Stimulated activated naive CD8-positive, alpha-beta T cell treated with anti-CD3 and anti-CD28 coated beads, Interleukin-15, Interleukin-2, amounts not matched to agents 100 U/mL and 50 U/mL, for 24 hours (primary cell): ENCODE data around the gene VIPR2.
A peak's percentile ranks its signal among the peaks of the same experiment; 100 is the strongest.

Source experiments
- ATAC-seq: fragments of 150-1000 bp; cut with Tn5 transposase; one replicate; pipeline ENCODE4 v1.10.0; 2021
- DNase-seq: peaks from one replicate; pipeline ENCODE4 v3.0.0; 2021

VIPR2 gene

GRCh38 chr7:159023746-159024145, 120.9 kb downstream of the VIPR2 start:
- no peak for DNase-seq

GRCh38 chr7:159023206-159023605, 121.5 kb downstream of the VIPR2 start:
- DNase-seq = no peak
- ATAC-seq = no peak

More at GRCh38 chr7:159023746-159024145, 120.9 kb downstream of the VIPR2 start:
- no peak for ATAC-seq

GRCh38 chr7:159022238-159022993, 122.3 kb downstream of the VIPR2 start:
- DNase-seq = no peak
- no peak for ATAC-seq

GRCh38 chr7:159020987-159021386, 123.7 kb downstream of the VIPR2 start:
- no peak for DNase-seq
- no peak for ATAC-seq

- no peak for DNase-seq
- no peak for ATAC-seq
Observed at GRCh38 chr7:159019111-159019510, 125.6 kb downstream of the VIPR2 start.

- no peak for DNase-seq
- peak; percentile 92 for ATAC-seq
Observed at GRCh38 chr7:159017741-159018140, 126.9 kb downstream of the VIPR2 start.

- ATAC-seq = no peak
- DNase-seq = no peak
Observed at GRCh38 chr7:159017210-159017609, 127.5 kb downstream of the VIPR2 start.

GRCh38 chr7:159016591-159016990, 128.1 kb downstream of the VIPR2 start:
- no peak for ATAC-seq
- no peak for DNase-seq

- ATAC-seq = no peak
- DNase-seq = no peak
Observed at GRCh38 chr7:159015454-159016410, 128.9 kb downstream of the VIPR2 start.

GRCh38 chr7:159015081-159015453, 129.6 kb downstream of the VIPR2 start:
- DNase-seq (no peak), ATAC-seq (no peak)

GRCh38 chr7:159014297-159015062, 130.2 kb downstream of the VIPR2 start:
- no peak for DNase-seq
- no peak for ATAC-seq

- ATAC-seq = no peak
- DNase-seq = no peak
Observed at GRCh38 chr7:159013825-159014289, 130.8 kb downstream of the VIPR2 start.

GRCh38 chr7:159013181-159013690, 131.4 kb downstream of the VIPR2 start:
- no peak for ATAC-seq
- no peak for DNase-seq

GRCh38 chr7:159012353-159013069, 132.2 kb downstream of the VIPR2 start:
- ATAC-seq = no peak
- DNase-seq = no peak

- no peak for ATAC-seq
- DNase-seq = no peak
Observed at GRCh38 chr7:159011722-159012022, 133.0 kb downstream of the VIPR2 start.

GRCh38 chr7:159010937-159011721, 133.5 kb downstream of the VIPR2 start:
- DNase-seq (no peak), ATAC-seq (no peak)

GRCh38 chr7:159010411-159010810, 134.3 kb downstream of the VIPR2 start:
- ATAC-seq = no peak

GRCh38 chr7:159009951-159010350, 134.7 kb downstream of the VIPR2 start:
- ATAC-seq = no peak

More at GRCh38 chr7:159010411-159010810, 134.3 kb downstream of the VIPR2 start:
- no peak for DNase-seq

GRCh38 chr7:159008417-159008816, 136.2 kb downstream of the VIPR2 start:
- no peak for DNase-seq
- no peak for ATAC-seq

More at GRCh38 chr7:159009951-159010350, 134.7 kb downstream of the VIPR2 start:
- no peak for DNase-seq

- no peak for ATAC-seq
Observed at GRCh38 chr7:159007996-159008389, 136.7 kb downstream of the VIPR2 start.

More at GRCh38 chr7:159007996-159008389, 136.7 kb downstream of the VIPR2 start:
- DNase-seq = no peak
